Measurements from ENCODE around the gene HCFC1. TPM values are rescaled to one million over a fixed set of nuclear protein-coding genes. Genes with fewer than 3 reads are reported as not detected.

HCFC1 gene
- total RNA-seq, 4 donors from 2014 or later = 32.6 to 51.6 (median 40.9) TPM

- no peak overlapping the region for H3K4me3 ChIP-seq (ENCODE audit: low read depth, poor library complexity, severe bottlenecking)
- 94 to 100% methylated on average over 3 to 15 of the region's 15 CpGs for WGBS, 2 donors
- intact Hi-C loops (cut with DNase I; ENCODE audit: low total_unique reads) = no loop called here
- DNase-seq (ENCODE audit: low spot score in 2 of 2) = no peak
- no peak for TF ChIP-seq CTCF (IDR thresholded peaks at IDR 0.05)
- TF ChIP-seq POLR2A (IDR thresholded peaks at IDR 0.05) = no peak
Measured at GRCh38 chrX:153959649-153960048, 12.0 kb downstream of the HCFC1 start.

GRCh38 chrX:153958605-153959004, 13.0 kb downstream of the HCFC1 start:
- no peak overlapping the region for H3K4me3 ChIP-seq (ENCODE audit: low read depth, poor library complexity, severe bottlenecking)
- intact Hi-C loops (cut with DNase I; ENCODE audit: low total_unique reads) = no loop called here
- 94% methylated on average over 6 to 14 of the region's 14 CpGs for WGBS, 2 donors
- DNase-seq (ENCODE audit: low spot score in 2 of 2) = no peak
- no peak for TF ChIP-seq POLR2A (IDR thresholded peaks at IDR 0.05)
- TF ChIP-seq CTCF (IDR thresholded peaks at IDR 0.05) = no peak

- WGBS, 2 donors = 90 to 95% methylated on average over 9 to 17 of the region's 17 CpGs
- DNase-seq (ENCODE audit: low spot score in 2 of 2) = no peak
- intact Hi-C loops (cut with DNase I; ENCODE audit: low total_unique reads) = no loop called here
- no peak for TF ChIP-seq CTCF (IDR thresholded peaks at IDR 0.05)
- TF ChIP-seq POLR2A (IDR thresholded peaks at IDR 0.05) = no peak
- no peak overlapping the region for H3K4me3 ChIP-seq (ENCODE audit: low read depth, poor library complexity, severe bottlenecking)
Measured at GRCh38 chrX:153957224-153957623, 14.4 kb downstream of the HCFC1 start.

- WGBS, 2 donors = 87 to 91% methylated on average over 10 to 34 of the region's 35 CpGs
- TF ChIP-seq POLR2A (IDR thresholded peaks at IDR 0.05) (no peak), CTCF (IDR thresholded peaks at IDR 0.05) (no peak)
- no peak for DNase-seq (ENCODE audit: low spot score in 2 of 2)
- H3K4me3 ChIP-seq (ENCODE audit: low read depth, poor library complexity, severe bottlenecking) = no peak overlapping the region
- intact Hi-C loops (cut with DNase I; ENCODE audit: low total_unique reads) = no loop called here
Measured at GRCh38 chrX:153956044-153956907, 15.3 kb downstream of the HCFC1 start.

GRCh38 chrX:153955228-153955732, 16.3 kb downstream of the HCFC1 start:
- TF ChIP-seq CTCF (IDR thresholded peaks at IDR 0.05) = no peak
- no peak for TF ChIP-seq POLR2A (IDR thresholded peaks at IDR 0.05)
- no peak overlapping the region for H3K4me3 ChIP-seq (ENCODE audit: low read depth, poor library complexity, severe bottlenecking)
- intact Hi-C loops (cut with DNase I; ENCODE audit: low total_unique reads) = no loop called here
- DNase-seq (ENCODE audit: low spot score in 2 of 2) = no peak
- 81 to 88% methylated on average over 3 to 8 of the region's 12 CpGs for WGBS, 2 donors

All from lower leg skin (tissue), 4 donors.